ENCODE data around the gene MTHFD1L. TPM values are rescaled to one million over a fixed set of nuclear protein-coding genes. Genes with fewer than 3 reads are reported as not detected.

The MTHFD1L gene
- total RNA-seq, 1 donor from 2014 or later, result 3.1 TPM

- no peak for DNase-seq
- H3K9me3 ChIP-seq (replicated peaks), result no peaks in the 10 kb centered on the region
- intact Hi-C loops (cut with micrococcal nuclease), result no loop called here
- H3K27ac ChIP-seq (replicated peaks), result no peak overlapping the region
- H3K4me3 ChIP-seq, result no peak overlapping the region
- H3K4me1 ChIP-seq, result no peaks in the 10 kb centered on the region
- no peak for TF ChIP-seq CTCF (IDR thresholded peaks at IDR 0.05; ENCODE audit: borderline replicate concordance)
- H3K27me3 ChIP-seq (ENCODE audit: low read depth), result no peaks in the 10 kb centered on the region
- no peaks in the 10 kb centered on the region for H3K36me3 ChIP-seq
Measured at GRCh38 chr6:150991487-150991886, 126.0 kb downstream of the MTHFD1L start.

GRCh38 chr6:150992262-150992661 is 126.8 kb downstream of the MTHFD1L start:
- no peak for DNase-seq
- Histone ChIP-seq H3K4me1 (no peaks in the 10 kb centered on the region), H3K27ac (replicated peaks) (no peak overlapping the region), H3K9me3 (replicated peaks) (no peaks in the 10 kb centered on the region), H3K36me3 (no peaks in the 10 kb centered on the region), H3K27me3 (ENCODE audit: low read depth) (no peaks in the 10 kb centered on the region), H3K4me3 (no peak overlapping the region)
- intact Hi-C loops (cut with micrococcal nuclease), result no loop called here
- no peak for TF ChIP-seq CTCF (IDR thresholded peaks at IDR 0.05; ENCODE audit: borderline replicate concordance)

- no peak for TF ChIP-seq CTCF (IDR thresholded peaks at IDR 0.05; ENCODE audit: borderline replicate concordance)
Measured at GRCh38 chr6:150992703-150993102, 127.2 kb downstream of the MTHFD1L start.

GRCh38 chr6:150993253-150993652 is 127.8 kb downstream of the MTHFD1L start:
- Histone ChIP-seq H3K4me1 (no peaks in the 10 kb centered on the region), H3K27me3 (ENCODE audit: low read depth) (no peaks in the 10 kb centered on the region), H3K36me3 (no peaks in the 10 kb centered on the region), H3K27ac (replicated peaks) (no peak overlapping the region), H3K4me3 (no peak overlapping the region), H3K9me3 (replicated peaks) (no peaks in the 10 kb centered on the region)
- intact Hi-C loops (cut with micrococcal nuclease), result no loop called here
- no peak for DNase-seq
- no peak for TF ChIP-seq CTCF (IDR thresholded peaks at IDR 0.05; ENCODE audit: borderline replicate concordance)

More at GRCh38 chr6:150992703-150993102, 127.2 kb downstream of the MTHFD1L start:
- H3K36me3 ChIP-seq, result no peaks in the 10 kb centered on the region
- H3K27ac ChIP-seq (replicated peaks), result no peak overlapping the region
- DNase-seq, result no peak
- H3K9me3 ChIP-seq (replicated peaks), result no peaks in the 10 kb centered on the region
- H3K27me3 ChIP-seq (ENCODE audit: low read depth), result no peaks in the 10 kb centered on the region
- H3K4me3 ChIP-seq, result no peak overlapping the region
- H3K4me1 ChIP-seq, result no peaks in the 10 kb centered on the region
- intact Hi-C loops (cut with micrococcal nuclease), result no loop called here

- Histone ChIP-seq H3K9me3 (replicated peaks) (no peaks in the 10 kb centered on the region), H3K36me3 (no peaks in the 10 kb centered on the region), H3K4me1 (no peaks in the 10 kb centered on the region), H3K27ac (replicated peaks) (no peak overlapping the region), H3K27me3 (ENCODE audit: low read depth) (no peaks in the 10 kb centered on the region), H3K4me3 (no peak overlapping the region)
- no peak for DNase-seq
- intact Hi-C loops (cut with micrococcal nuclease), result no loop called here
- no peak for TF ChIP-seq CTCF (IDR thresholded peaks at IDR 0.05; ENCODE audit: borderline replicate concordance)
Measured at GRCh38 chr6:150994026-150994425, 128.5 kb downstream of the MTHFD1L start.

GRCh38 chr6:150996968-150997367 is 131.5 kb downstream of the MTHFD1L start:
- DNase-seq, result no peak
- Histone ChIP-seq H3K4me1 (no peaks in the 10 kb centered on the region), H3K4me3 (no peak overlapping the region), H3K27ac (replicated peaks) (no peak overlapping the region), H3K36me3 (no peaks in the 10 kb centered on the region), H3K9me3 (replicated peaks) (no peaks in the 10 kb centered on the region), H3K27me3 (ENCODE audit: low read depth) (no peaks in the 10 kb centered on the region)
- no peak for TF ChIP-seq CTCF (IDR thresholded peaks at IDR 0.05; ENCODE audit: borderline replicate concordance)
- intact Hi-C loops (cut with micrococcal nuclease), result no loop called here
